A549 (cell line): Measurements from ENCODE around the gene SLC16A7.

Experiments used
- CHD2 ChIP-seq: fragments of 150-350 bp; IDR thresholded peaks from 2 replicates; pipeline ENCODE4 v1.6.1; 2014; ENCODE audit warnings: low read length; ENCODE audit not compliant: partially characterized antibody
- EP300 ChIP-seq, 2 experiments: fragments of >200 bp; sonication (Bioruptor Twin); formaldehyde crosslinking; IDR thresholded peaks; 2 replicates in 1 of 2; 3 replicates in 1 of 2; pipeline ENCODE4 v1.6.1; 2016 to 2017
- HEYL ChIP-seq: fragments of 250-450 bp; sonication (Bioruptor Pico); IDR thresholded peaks from 2 replicates; pipeline ENCODE4 v1.8.0; 2021; ENCODE audit warnings: mild to moderate bottlenecking, moderate library complexity
- MYC ChIP-seq: IDR thresholded peaks from 2 replicates; pipeline ENCODE4 v1.6.1; 2012; ENCODE audit warnings: mild to moderate bottlenecking, inconsistent platforms, low read length, improper control_type of control experiment, borderline replicate concordance
- NR3C1 ChIP-seq: fragments of >200 bp; sonication (Bioruptor Twin); formaldehyde crosslinking; IDR thresholded peaks from 3 replicates; pipeline ENCODE4 v1.6.1; 2017
- RFX5 ChIP-seq: fragments of 450-650 bp; IDR thresholded peaks from 2 replicates; pipeline ENCODE4 v1.7.1; 2014; ENCODE audit warnings: antibody characterized with exemption, mild to moderate bottlenecking, moderate library complexity
- SMC3 ChIP-seq: fragments of >200 bp; sonication (Bioruptor Twin); formaldehyde crosslinking; IDR thresholded peaks from 3 replicates; pipeline ENCODE4 v1.6.1; 2018; ENCODE audit warnings: inconsistent platforms
- ZC3H11A ChIP-seq: fragments of 450-650 bp; IDR thresholded peaks from 2 replicates; pipeline ENCODE4 v1.6.1; 2014; ENCODE audit warnings: antibody characterized with exemption, mild to moderate bottlenecking
- TF ChIP-seq, protein P1 (sequence below): fragments of >200 bp; sonication (Bioruptor Twin); formaldehyde crosslinking; IDR thresholded peaks from 3 replicates; pipeline ENCODE4 v1.5.1; 2016
- TF ChIP-seq, protein P2 (sequence below): IDR thresholded peaks from 2 replicates; pipeline ENCODE4 v1.6.1; 2012

DNA sequence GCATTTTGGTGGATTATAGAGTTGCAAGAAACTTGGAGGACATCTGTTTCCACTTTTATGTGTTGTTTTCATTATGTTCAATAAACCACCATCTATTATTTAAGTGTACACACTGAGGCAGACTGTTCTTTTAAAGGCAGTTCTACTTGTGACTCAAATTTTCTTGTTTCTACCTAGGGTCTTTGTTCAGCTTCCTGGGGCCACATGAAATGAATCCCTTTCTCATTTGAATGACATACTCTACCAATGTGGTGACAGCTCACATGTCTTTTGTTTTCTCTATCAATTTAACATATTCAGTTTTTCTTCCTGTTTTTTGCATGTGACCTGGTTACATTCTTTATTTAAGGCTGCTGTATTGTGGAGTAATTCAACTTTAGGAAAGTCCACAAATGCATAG lies 7.9 kb downstream of the SLC16A7 start:
- TF ChIP-seq, protein P1, sequence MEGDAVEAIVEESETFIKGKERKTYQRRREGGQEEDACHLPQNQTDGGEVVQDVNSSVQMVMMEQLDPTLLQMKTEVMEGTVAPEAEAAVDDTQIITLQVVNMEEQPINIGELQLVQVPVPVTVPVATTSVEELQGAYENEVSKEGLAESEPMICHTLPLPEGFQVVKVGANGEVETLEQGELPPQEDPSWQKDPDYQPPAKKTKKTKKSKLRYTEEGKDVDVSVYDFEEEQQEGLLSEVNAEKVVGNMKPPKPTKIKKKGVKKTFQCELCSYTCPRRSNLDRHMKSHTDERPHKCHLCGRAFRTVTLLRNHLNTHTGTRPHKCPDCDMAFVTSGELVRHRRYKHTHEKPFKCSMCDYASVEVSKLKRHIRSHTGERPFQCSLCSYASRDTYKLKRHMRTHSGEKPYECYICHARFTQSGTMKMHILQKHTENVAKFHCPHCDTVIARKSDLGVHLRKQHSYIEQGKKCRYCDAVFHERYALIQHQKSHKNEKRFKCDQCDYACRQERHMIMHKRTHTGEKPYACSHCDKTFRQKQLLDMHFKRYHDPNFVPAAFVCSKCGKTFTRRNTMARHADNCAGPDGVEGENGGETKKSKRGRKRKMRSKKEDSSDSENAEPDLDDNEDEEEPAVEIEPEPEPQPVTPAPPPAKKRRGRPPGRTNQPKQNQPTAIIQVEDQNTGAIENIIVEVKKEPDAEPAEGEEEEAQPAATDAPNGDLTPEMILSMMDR: no peak
- no peak for TF ChIP-seq RFX5
- no peak for TF ChIP-seq MYC
- no peak for TF ChIP-seq CHD2
- TF ChIP-seq EP300 (IDR thresholded peaks at IDR 0.05): no peak
- no peak for TF ChIP-seq NR3C1
- TF ChIP-seq SMC3: no peak
- TF ChIP-seq, protein P2, sequence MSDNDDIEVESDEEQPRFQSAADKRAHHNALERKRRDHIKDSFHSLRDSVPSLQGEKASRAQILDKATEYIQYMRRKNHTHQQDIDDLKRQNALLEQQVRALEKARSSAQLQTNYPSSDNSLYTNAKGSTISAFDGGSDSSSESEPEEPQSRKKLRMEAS: no peak
- no peak for TF ChIP-seq ZC3H11A
- no peak for TF ChIP-seq HEYL (CRISPR knock-in tag)
